Stimulated activated CD4-positive, alpha-beta T cell treated with anti-CD3 and anti-CD28 coated beads, Interleukin-4, amount 100 ng/mL, for 1 hour (primary cell): ENCODE data around the gene SPSB1.
A peak's percentile ranks its signal among the peaks of the same experiment; 100 is the strongest.

Experiments
- DNase-seq: peaks from one replicate; pipeline ENCODE4 v3.0.0-alpha.2; 2020

The SPSB1 gene

DNA sequence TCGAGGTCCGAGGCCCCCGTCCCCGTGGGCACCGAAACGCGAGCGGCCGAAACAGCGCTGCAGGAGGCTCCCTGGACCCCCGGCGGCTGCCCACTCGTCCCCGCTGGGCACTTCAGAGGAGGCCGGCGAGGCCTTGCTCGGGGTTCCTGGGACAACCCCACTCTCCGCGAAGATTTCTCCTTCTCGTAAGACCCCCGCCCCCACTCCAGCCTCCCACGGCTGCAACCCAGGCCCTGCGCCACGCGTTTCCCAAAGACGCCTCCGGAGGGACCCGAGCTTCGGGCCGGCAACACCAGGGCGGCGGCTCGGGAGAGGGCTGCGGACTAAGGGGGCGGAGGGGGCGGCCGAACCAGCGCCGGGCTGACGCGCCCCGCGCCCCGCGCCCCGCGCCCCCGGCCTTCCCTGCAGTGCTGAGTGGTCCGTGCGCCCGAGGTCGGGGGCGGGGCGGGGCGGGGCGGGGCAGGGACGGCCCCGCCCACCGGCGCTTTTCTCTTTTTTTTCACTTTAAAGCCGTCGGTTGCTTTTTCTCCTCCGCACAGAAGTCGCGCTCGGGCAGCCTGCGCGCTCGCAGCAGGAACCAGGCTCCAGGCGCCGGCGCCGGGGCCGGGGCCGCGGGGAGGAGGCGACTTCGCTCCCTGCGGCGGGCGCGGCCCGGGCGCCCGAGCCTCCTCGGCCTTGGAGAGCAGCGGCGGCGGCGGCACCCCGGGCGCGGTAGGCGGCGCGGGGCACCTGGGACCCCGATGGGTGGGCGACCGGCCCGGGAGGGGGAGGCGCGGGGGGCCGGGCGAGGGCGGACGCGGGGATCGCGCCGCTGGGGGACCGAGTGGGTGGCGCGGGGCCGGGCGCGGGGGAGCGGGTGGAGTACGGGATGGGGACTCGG, at the start of gene SPSB1:
SPSB1 (plus strand) TSS at position 534 of the 880 bp plus-strand sequence. CDS start 62,998 bp downstream, outside the sequence.
- peak; percentile 67 for DNase-seq

DNA sequence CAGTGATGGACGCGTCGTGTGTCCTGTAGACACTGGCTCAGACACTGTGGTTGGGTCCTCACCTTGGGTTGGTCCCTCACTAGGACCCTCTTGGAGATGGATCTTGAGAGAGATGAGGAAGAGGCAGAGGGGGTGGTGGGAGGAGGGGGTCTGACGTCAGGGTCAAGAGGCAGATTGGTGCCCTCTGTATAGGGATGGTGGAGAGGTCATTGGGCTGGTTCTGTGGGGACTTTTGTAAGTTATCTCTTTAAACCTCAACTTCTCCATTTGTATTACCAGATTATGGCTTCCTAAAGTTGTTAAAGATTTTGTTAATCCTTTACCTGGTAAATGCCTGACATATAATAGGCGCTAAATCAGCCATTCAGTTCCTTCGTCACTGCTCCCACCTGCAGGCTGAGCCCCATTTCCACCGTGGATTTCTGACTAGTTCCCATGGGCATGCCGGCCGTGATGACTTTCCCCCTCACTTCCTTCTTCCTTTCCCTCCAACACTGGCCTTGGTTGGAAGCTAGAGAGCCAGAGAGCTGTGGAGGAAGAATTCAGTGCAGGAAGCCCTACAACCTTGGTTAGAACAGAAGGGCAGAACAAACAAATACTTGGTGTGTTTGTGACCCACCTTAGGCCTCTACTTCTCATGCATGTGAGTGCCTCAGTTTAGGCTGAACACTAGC, 49.5 kb upstream of the SPSB1 start:
- DNase-seq, result no peak

DNA sequence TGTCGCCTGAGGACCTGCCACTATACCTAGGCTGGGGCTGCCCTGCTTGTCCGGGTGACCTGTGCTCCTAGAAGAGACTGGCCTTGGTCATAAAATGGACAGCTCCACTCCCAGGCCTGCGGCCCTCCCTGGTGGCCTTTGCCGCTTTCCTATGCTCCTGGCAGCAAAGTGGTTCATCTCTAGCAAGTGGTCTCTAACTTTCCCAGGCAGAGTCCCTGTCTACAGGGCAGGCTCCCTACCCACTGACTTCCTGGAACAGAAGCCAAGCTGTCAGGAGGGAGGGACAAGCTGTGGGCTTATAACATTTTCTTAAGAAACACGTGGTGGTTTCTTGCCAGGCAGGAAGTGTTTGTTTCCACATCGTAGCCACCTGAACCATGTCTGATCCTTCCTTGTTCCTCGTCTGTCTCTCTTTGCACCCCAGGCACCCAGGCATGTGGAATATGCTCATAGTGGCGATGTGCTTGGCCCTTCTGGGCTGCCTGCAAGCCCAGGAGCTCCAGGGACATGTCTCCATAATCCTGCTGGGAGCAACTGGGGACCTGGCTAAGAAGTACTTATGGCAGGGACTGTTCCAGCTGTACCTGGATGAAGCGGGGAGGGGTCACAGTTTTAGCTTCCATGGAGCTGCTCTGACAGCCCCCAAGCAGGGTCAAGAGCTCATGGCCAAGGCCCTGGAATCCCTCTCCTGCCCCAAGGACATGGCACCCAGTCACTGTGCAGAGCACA, 48.0 kb upstream of the SPSB1 start:
- no peak for DNase-seq

DNA sequence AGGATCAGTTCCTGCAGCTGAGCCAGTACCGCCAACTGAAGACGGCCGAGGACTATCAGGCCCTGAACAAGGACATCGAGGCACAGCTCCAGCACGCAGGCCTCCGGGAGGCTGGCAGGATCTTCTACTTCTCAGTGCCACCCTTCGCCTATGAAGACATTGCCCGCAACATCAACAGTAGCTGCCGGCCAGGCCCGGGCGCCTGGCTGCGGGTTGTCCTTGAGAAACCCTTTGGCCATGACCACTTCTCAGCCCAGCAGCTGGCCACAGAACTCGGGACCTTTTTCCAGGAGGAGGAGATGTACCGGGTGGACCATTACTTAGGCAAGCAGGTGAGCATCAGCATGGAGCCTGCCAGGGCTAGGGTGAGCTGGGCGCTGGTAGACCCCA, 47.5 kb upstream of the SPSB1 start:
- DNase-seq, result no peak

DNA sequence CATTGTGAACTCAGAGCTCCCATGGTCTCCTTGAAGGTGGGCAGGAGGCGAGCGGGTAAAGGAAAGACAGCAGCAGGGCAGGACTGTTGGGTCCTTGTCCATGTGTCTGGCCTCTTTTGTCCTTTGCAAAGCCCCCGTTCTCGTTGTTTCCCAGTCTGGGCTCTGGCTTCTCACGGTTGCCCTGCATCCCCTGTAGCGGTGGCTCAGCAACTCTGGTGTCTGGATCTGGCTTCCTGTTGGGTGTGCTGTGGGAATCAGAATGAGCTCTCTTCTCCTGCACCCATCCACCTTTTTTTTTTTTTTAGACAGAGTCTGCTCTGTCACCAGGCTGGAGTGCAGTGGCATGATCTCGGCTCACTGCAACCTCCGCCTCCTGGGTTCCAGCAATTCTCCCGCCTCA, 47.0 kb upstream of the SPSB1 start:
- no peak for DNase-seq

DNA sequence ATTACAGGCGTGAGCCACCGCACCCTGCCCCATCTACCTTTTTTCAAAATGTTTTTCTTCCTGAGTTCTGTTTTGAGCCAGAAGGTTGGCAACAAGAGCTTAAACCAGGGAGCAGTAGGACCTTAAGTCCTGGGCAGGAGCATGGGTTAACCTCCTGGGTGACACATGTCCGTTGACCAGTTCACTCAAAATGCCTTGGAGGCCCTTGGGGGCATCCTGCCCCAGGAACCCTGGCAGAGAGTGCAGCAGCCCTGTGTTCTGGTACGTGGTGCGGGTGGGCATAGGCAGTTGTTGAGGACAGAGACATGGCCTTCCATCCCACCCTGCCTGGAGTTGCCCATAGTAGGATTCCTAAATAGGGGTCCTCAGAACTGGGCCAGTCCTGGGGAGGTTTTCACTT, 46.5 kb upstream of the SPSB1 start:
- no peak for DNase-seq

DNA sequence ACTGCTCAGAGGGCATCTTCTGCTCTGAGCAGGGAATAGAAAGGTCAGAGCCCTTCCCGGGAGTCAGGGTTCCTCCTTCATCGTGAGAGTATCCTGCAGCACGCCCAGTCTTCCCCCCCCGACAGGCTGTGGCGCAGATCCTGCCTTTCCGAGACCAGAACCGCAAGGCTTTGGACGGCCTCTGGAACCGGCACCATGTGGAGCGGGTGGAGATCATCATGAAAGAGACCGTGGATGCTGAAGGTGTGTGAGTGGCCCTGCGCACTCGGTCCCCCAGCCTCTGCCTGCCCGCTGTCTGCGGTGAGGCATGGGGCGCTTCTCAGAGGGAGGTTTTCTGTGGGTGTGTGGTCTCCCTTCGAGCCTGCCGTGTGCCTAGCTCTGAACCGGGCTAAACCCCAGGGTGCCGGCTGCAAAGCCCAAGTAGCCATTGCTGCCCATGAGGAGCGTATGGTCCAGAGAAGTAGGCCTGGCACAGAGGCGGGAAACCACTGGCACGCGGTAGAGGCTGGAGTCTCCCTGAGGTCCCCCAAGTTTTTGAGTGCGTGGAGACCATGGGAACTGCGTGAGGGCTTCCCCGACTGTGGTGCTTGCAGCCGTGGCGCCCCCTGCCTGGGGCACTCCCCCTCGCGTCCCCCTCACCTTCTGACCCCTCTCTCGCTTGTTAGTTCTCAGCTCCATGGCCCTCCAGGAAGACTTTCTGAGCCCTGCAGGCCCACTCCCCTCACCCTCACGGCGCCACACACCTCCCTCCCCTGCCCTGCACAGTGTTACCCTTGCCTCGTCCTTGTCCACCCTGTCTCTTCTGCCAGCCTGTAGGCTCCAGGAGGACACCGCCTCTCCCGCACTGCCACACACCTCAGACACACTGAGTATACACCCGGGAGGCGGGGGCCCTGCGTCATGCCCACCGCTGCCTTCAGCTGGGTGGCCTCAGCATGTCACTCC, 45.6 kb upstream of the SPSB1 start:
- DNase-seq, result no peak

DNA sequence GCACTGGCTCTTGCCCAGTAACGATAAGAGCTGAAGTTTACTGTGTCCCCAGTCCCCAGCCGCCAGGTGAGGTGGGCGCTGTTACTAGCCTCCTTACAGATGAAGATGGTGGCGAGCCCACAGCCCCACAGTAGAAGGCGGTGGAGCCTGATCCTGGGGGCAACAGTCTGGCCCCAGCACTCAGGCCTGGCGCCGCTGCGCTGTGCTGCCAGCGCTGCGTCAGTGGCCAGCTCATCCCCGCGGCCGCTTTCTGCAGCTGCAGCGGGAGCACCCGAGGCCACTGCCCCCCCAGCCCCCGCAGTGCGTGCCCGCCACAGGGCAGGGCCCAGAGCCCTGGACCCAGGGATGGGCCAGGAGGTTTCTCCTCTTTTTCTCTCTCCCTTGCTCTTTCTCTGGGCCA, 44.8 kb upstream of the SPSB1 start:
- no peak for DNase-seq

DNA sequence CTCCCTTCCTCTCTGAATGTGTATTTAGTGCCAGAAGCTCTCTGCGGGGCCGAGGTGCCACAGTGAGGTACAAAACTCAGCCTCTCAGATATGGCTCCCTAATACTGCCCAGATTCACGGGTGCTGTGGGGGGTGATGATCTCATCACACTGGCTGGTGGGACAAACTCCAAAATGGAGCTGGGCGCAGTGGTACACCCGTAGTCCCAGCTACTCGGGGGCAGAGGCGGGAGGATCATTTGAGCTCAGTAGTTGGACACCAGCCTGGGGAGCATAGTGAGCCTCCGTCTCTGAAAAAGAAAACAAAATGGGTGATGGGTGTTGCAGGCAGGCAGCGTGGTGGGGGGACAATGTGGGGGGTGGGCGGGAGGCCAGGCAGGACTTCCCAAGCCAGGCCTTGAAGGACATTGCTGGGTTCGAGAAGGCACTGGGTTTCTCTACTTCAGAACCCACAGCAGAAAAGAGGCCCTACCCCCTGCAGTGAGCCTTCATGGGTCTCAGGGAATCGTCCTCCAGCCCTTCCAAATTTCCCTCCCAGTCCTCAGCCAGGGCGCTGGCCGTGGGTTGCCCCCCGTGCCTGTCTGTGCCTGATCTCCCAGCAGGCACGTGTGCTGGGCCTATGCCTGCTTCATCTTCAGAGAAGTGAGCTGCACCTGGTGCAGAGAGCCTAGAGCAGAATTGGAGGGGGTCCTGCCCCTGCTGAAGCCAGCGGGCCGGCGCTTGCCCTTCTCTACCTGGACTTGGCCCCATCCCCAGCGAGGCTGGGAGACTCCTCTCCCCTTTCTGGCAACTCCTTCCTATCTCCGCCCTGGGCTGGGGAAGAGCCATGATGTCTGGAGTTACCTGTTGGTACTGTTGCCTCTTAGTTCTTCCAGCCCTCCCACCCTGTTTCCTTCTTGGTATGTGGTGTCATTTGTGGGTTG, 44.1 kb upstream of the SPSB1 start:
- DNase-seq, result no peak

DNA sequence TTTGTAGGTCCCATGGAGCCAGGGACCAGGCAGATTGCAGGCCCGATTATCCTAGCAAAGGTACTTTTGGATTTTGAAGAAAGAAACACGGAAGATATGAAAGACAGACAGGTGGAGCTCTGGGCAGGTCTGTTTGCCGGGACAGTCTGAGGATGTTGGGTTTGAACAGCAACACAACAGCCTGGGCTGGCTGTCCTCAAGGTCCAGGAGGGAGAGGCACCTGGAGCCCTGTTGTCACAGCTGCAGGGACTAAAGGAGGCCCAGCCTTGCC, 43.5 kb upstream of the SPSB1 start:
- DNase-seq, result no peak

DNA sequence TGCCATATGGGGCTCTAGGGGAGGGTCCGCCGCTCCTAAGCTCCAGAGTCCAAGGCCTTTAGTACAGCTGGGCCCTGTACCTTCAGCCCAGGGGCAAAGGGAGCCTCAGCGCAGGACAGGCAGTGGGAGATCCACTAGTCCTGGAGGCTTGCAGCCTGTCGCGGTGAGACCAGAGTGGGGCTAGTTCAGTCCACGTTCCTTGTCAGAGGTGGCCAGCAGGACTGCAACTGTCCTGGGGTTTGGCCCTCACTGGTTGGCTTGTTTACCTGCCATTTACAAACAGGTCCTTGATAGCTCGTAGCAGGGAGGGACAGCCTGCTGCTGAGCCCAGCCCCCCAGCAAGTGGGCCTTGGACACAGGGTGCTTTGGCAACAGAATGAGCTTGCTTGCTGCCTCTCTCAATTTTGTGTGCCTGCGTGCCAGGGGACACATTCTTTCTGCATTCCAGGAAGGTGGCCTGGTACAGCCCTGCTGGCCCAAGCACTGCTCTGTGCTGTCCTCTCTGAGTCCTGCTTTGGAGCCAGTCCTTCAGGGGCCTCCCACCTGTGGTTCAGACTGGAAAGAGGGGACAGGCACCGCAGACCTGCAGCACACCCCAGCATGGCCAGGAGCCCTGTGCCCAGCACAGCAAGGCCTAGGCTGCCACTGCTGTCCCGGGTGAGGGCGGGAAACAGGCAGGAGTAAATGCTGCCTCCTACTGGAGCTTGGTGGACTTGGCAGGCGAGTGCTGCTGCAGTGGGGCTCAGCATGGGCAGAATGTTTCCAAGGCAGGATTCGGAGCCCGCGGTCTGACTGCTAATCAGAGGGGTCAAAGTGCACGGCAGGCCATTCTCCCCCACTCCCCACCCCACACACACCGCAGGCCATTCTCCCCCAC, 42.9 kb upstream of the SPSB1 start:
- DNase-seq, result peak; percentile 16

DNA sequence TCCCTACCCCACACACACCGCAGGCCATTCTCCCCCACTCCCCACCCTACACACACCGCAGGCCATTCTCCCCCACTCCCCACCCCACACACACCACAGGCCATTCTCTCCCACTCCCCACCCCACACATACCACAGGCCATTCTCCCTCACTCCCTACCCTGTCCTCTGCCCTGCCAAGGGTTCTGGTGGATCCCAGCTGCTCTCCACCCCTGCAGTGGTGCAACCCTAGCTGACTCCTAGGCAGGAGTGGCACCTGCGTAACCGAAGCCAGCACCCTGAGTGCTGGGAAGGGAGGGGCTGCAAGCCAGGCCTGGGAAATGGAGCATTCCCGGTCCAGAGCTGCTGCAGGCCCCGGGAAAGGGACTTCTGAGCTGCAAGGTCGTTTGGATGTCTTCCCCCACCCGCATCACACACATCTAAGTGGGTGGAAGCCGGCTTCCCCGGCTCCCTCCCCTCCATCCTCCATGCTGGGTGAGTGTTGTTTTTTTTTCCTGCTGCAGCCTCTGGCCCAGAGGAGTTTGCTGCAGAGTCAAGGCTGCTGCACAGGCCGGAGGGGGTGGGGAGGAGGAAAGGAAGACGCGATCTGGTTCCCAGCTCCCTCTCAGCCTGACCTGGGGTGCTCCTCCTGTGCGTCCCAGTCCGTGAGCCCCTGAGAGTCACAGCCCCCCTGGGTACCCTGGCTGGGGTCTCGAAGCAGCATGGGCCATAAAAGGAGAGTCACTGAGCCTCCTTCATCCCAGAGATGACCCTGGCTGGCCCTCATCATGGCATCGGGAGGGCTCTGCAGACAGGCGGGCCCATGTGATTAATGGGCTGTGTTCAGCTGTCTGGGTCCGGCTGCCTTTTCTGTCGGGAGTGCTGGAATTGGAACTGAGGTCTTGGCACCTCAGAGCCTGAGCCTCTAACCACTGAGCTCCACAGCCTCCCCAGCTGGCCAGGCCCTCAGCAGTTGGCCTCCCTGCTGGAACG, 42.0 kb upstream of the SPSB1 start:
- no peak for DNase-seq

DNA sequence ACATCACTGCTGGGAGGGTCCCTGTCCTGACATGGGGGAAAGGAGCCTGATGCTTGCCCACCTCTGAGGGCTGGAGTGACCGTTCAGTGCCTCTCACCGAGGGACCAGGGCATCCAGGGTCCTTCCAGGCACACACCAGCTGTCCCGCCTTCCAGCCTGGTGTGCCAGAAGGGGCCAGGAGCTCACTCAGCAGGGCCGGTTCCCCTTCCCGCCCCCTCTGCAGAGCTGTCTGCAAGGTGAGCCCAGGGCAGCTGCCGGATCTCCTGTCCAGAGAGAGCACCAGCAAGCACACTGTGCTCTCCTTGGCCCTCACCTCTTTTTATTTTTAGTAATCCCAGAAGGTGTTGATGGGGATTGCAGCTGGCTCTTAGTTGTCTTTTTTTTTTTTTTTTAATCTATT, 41.2 kb upstream of the SPSB1 start:
- no peak for DNase-seq

DNA sequence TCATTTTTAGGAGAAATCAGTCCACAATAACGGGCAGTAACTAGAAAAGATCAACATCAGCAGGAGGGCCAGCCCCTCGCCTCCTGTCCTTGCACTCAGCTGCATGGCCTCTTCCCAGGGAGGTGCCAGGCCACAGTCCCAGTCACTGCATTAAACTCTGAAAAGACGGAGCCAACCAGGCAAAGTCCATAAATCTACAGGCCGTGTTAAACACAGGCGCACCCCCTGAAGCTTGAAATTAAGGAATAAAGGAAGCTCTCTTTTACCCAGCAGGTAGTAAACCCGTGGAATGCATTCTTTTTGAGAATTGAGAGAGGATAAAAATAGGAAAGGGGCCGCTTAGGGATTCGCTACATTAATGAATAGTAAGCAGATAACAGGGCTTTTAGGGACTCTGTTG, 39.7 kb upstream of the SPSB1 start:
- no peak for DNase-seq

DNA sequence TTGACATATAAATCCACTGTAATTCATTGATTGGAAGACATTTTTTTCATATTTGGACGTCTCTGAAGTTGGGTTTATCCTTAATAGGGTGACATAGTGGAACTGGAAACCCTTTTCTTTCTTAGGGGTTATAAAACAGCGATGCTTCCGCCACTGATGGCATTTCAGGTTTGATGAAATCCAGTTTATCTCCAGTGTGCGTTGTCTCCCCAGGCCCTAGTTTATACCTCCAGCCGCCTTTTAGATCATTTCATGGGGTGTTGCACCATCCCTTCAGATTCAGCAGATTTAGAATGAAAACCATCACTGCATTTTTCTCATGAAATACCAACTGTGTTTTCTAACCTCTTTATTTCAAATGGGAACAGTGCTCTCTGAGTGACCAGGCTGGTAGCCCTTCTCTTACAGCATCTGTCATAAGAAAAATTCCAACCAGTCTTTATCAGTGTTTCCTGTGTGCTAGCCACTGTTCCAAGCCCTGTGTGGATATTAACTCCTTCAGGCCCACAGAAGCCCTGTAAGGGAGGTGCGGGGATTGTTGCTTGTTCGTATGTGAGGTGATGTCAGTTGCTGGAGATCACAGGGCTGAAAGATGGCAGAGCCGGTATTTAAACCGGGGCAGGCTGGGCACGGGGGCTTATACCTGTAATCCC, 39.1 kb upstream of the SPSB1 start:
- no peak for DNase-seq

DNA sequence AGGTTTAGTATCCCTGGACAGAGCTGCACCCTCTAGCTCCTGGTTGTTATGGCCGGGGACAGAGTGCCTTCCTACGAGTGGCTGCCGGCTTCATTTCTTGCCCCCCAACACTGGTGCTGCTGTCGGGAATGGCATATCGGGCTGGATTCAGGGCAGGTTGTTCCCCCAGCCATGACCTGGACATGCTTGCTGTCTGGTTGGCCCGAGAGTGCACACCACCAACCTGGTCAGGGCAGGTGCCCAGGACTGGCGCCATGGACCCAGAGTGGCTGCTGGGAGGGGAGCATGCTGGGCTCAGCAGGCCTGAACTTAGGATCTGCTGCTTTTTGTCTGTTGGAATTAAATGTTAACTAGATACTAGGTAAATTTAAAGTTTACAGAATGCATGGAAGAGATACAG, 36.4 kb upstream of the SPSB1 start:
- DNase-seq, result no peak

DNA sequence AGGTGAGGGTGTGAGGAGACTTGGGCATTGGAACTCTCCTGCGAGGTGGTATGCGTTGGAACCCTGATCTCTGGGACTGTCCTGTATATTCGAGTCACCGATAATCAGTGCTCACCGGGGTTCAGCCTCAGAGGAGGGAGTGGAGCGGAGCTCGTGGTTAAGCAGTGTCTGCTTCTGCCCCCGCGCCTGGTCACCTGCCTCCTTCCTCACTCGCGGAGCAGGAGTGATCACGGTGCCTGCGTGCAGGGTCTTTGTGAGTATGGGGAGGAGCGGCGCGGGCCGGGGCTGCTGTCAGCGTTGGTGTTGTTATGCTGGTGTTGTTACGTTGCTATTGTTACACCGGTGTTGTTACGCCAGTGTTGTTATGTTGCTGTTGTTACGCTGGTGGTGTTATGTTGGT, 34.8 kb upstream of the SPSB1 start:
- no peak for DNase-seq

DNA sequence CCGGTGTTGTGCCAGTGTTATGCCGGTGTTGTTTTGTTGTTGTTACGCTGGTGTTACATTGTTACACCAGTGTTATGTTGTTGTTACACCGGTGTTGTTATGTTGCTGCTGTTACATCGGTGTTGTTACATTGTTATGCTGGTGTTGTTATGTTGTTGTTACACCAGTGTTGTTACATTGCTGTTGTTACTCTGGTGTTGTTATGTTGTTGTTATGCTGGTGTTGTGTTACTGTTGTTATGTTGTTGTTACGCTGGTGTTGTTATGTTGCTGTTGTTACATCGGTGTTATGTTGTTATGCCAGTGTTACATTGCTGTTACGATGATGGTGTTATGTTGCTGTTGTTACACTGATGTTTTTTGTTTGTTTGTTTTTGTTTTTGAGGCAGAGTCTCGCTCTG, 34.1 kb upstream of the SPSB1 start:
- DNase-seq, result no peak
